KBM-7 (cell line): ENCODE results near the gene SEC14L2.

ENCODE experiments used
- DNase-seq: peaks from one replicate; pipeline ENCODE4 v3.0.0-alpha.2; 2015
- in situ Hi-C: fragments of 300-500 bp; cut with MboI; formaldehyde crosslinking; loops from 2 replicates; pipeline ENCODE4 v1.14.3; 2020; ENCODE audit warnings: low sequenced_read_pairs, low pct_unique_long_range_greater_than_20kb, mixed read lengths

Gene SEC14L2

DNA sequence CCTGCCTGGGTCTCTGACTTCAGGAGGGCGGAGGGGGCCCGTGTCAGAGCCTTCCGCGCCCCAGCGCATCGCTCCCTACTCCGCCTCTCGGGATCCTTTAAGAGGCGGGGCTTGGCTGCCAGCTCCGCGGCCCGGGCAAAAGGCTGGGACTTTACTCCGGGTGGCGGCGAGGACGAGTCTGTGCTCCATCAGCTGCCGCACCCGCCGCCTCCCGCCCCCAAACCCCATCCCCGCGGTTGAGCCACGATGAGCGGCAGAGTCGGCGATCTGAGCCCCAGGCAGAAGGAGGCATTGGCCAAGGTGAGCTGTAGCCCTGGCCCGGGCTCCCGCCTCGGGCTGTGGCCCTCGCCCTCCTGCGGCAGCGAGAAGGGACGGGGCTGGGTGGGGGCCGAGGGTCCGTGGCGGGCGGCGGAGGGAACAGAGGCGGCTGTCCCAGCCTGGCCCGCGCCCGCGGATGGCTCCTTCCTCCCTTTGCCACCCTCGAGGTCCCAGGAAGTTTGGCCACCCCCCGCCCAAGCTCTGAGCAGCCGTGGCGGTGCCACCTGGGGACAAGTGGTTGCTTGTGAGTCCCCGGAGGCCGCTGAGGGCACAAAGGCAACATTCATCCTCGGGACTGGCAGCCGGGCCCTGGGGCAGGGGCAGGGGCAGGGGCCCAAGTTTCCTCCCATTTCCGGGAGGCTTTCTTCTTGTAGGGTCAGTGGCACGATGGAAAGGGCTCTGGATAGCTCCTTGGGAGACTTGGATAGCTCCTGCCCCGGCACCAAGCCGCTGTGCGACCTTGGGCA is at the start of gene SEC14L2:
Gene SEC14L2, plus strand, starts transcription at position 148 of the 785 bp plus-strand sequence. Its CDS starts 99 bp downstream, at position 247.
- DNase-seq: peak; percentile 52
- in situ Hi-C loops: loop anchor here (25.0 kb wide), 1 partner anchor 285 kb away; no protein-coding TSS in a partner anchor

DNA sequence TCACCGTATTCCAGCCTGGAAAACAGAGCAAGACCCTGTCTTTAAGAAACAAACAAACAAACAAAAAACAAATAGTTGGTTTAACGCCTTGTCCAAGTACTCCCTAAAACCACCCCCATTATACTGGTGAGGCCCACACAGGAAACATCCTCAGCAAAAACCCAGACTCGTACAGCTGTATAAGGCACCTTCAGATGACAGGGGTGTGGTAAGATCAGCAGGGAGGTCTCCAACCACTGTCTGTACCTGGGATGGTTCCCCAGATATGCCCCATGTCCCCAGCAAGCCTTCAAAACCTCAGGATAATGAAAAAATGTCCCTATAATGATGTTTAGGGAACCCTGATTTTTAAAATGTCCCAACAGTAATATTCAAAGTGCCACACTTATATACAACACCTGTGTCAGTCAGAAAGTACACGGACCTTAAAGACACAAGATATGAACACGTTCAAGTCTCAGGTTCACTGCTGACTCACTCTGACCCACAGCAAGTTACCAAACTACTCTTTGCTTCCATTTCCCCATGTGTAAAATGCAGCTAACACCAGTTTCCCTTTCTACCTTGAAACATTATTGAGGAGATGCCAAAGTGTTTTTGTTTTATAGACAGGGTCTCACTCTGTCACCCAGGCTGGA is 49.4 kb upstream of the SEC14L2 start:
- DNase-seq: no peak
- in situ Hi-C loops: no loop called here

DNA sequence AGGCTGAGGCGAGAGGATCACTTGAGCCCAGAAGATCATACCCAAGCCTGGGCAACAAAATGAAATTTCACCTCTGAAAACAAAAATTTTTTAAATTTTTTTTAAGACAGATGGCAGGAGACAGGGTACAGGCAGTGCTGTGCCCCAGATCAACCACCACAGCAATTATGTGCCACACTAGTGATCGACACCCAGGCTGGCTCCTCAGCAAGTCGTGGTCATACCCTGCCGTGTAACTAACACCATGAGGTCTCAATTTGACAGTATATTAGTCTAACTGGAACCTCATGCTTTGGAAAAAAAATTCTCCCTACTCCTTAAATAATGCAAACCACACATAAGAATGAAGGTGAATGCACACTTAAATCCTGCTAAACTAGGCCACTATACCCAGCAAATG is 48.4 kb upstream of the SEC14L2 start:
- in situ Hi-C loops: no loop called here
- no peak for DNase-seq

DNA sequence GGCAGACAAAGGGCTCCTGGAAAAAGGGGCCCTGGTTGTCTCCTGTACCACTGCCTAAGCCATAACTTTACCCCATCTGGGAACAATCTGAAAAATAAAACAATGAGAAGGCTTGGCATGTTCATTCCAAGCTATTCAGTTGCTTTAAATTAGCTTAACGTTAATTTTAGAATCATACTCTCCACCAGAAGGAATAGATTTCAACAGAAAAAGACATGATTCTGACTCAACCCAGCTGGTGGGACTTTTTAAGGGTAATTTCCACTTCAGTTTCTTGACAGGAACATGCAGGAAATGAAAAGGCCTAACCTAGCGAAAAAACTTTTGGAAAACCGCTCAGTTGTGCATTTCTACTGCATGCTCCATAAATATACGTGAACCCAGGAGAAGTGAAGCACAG is 48.0 kb upstream of the SEC14L2 start:
- in situ Hi-C loops: no loop called here
- no peak for DNase-seq

DNA sequence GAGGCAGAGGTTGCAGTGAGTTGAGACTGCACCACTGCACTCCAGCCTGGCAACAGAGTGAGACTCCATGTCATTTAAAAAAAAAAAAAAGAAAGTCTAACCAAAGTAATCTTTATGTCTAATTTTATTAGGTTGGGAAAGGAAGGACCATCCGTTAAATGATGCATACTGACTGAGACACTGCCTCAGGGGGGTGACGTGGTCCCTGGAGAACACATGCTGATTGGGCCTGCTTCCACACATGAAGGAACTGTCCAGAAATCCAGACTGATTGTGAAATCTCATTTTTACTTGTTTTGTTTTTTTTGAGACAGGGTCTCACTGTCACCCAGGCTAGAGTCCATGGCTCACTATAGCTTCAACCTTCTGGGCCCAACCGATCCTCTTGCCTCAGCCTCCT is 45.6 kb upstream of the SEC14L2 start:
- in situ Hi-C loops: no loop called here
- DNase-seq: no peak

DNA sequence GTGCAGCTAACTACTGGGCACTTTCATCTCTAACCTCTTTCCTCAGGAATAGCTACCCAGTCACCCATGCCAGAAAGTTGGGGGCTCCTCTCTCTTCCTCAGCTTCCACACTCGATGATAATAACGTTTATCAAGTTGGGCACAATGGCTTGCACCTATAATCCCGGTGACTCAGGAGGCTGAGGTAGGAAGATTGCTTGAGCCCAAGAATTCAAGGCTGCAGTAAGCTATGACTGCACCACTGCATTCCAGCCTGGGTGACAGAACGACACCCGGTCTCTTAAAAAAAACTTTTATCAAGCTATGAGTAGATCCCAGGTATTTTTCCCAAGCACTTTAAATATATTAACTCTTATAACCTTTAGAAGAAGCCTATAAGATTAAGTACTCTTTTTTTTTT is 42.2 kb upstream of the SEC14L2 start:
- in situ Hi-C loops: no loop called here
- no peak for DNase-seq

DNA sequence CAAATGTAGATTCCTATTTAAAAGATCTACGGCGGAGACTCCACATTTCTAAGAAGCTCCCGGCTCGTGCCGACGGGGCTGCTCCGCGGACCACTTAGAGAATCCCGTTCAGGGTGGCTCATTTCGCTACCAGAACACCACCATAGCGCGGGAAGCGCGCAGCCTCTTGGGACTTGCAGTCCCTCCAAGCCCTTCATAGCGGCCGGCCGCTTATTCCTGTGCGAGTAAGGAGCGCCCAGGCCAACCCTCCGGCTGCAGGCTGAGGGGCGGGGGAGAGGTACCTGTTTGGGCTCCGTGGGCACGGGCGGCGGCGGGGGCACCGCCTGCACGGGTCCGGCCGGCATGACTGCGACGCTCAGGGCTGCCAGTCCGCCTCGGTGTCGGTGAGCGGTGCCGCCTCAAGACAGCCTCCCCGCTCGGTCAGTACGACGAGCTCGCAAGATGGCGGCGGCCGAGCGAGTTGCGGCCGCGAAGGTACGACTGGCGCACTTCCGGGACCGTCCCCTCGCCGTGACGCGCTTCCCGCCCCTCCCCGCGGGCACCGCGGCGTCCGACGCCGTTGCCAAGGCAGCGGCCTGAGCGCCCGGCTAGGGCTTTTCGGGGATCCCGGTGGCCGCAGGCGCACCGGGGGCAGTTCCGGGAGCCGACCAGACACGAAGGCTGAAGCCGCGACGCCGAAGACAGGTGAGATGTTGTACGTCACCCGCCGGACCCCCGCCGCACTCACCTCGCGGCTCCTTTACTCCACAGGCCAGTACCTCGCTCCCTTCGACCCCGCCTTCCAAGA is 40.2 kb upstream of the SEC14L2 start, which contains the start of the genes CCDC157 and SF3A1:
Gene CCDC157, plus strand, starts transcription at position 559 of the 787 bp plus-strand sequence. CDS start 8,994 bp downstream, outside the sequence.
Gene SF3A1, minus strand, starts transcription at position 446 of the 787 bp plus-strand sequence. Its CDS starts 102 bp downstream, at position 344.
- in situ Hi-C loops: no loop called here
- DNase-seq: peak; percentile 92

DNA sequence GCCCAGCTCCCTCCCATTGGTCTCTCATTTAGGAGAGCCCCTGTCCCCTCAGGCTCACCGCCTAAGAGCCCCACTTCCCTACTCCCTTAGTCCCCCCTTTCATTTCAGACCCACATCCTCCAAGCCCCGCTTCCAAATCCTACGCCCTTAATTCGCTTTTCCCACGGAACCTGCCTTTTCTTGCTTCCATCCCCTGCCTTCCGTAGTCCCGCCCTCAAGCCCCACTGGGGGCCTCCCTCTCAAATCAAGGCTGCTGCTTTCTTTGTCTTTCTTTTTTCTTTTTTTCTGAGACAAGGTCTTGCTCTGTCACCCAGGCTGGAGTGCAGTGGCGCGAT is 39.6 kb upstream of the SEC14L2 start:
- DNase-seq: no peak
- in situ Hi-C loops: no loop called here

DNA sequence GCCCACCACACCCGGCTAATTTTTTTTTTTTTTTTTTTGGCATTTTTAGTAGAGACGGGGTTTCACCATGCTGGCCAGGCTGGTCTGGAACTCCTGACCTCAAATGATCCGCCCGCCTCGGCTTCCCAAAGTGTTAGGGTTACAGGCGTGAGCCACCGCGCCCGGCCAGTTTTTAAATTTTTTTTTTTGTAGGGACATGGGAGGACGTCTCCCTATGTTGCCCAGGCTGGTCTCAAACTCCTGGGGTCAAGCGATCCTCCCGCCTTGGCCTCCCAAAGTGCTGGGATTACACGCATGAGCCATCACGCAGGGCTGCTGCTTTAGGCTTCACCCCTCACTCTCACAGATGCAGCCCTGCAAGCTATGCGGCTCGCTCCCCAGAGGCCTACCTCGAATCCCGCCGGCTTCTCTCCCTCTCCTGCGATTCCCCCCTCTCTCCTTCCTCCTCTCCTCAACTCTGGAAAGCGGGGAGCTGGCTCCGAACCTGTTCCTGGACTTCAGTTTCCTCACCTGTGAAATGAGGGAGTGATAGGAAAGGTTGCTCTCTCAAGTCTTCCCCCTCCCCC is 39.1 kb upstream of the SEC14L2 start:
- in situ Hi-C loops: no loop called here
- DNase-seq: no peak

DNA sequence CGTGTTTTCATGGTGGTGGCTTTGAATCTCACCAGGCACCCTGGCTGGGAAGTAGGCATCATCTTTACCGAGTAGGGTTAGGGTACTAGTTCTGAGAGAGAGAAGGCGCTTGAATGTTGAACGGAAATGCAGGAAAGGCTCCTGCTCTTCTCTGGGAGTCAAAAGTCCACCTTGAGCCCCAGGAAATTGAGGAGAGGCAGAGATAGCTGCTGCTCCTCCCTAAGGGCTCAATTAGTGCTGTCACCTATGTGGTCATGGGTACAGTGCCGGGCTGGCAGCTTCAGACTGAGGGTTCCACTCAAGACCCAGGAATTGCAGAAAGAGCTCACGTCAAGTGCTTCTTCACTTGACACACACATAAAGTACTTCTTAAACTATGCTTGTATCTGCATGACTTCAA is 38.3 kb upstream of the SEC14L2 start:
- in situ Hi-C loops: no loop called here

DNA sequence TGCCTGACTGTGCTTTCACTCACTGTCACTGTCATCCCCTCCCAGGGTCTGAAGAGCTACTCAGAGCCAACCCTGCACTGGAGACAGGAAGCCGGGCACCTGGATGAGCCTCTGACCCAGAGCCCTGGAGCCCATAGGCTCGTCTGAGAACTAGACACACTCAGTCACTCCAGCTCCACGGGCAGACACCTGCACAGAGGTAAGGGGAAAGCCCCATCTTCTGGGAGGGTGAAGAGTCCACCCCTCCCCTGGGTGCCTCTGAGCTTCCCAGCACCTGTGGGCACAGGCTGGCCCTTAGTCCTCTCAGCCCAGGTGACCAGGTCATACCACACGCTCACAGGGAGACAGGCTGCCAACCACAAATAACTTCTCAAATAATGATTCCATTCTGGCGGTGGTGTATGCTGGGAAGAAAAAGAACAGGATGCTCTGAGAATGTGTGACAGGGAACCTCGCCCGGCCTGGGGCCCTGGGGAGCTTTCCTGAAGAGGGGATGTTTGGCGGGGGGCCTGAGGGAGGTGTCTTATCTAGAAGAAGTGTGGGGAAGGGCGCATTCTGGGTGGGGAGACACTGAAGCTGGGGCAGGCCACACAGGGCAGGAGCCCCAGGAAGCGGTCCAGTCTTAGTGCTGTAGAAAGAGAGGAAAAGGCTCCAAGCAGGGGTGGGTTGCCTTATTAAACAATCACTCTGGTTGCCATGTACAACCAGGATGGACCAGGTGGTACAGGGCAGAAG is 34.7 kb upstream of the SEC14L2 start:
- DNase-seq: no peak
- in situ Hi-C loops: no loop called here

More for the DNA sequence above, 38.3 kb upstream of the SEC14L2 start:
- DNase-seq: no peak

DNA sequence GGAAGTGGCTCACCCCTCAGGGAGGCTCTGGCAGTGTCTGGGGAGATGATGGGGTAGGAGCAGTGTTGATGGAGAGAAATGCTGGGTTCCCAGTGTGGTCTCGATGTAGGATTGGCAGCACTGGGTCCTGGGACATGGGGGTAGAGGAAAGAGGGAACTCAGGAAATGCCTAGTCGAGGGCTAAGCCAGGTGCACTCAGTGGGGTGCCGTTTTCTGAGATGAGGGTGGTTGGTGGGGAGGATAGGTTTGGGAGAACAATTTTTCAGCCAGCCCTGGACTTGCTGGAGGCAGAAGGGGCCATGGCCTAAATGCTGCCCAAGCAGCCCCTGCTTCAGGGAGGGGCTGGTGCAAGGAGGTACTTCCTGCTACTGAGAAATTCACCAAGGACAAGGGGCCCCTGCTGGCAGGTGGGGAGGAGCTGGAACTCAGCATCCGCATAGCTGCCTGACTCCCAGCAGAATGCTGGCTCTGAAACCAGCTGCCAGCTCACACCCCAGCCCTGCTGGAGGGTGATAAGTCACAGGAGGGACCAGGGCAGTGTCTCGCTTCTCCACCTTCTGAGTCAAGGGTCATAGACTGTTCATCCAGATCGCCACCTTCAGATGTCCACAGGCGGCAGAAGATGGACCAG is 34.1 kb upstream of the SEC14L2 start:
- in situ Hi-C loops: no loop called here
- DNase-seq: no peak

DNA sequence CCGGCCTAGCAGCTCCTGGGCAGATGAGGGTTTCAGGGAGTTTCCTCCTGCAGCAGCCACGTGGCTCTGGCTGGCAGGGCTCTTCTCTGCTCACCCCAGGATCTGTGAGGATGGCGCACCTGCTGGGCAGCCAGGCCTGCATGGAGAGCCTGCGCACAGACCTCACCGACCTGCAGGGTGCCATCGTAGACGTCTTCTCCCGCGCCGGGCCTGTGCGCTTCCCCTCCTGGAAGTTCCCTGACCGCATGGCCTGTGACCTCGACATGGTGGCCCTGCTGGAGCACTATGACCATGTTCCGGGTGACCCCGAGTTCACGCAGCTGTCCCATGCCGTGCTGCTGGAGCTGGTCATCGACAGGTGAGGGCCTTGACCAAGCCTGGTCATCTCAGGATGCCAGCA is 30.9 kb upstream of the SEC14L2 start:
- no peak for DNase-seq
- in situ Hi-C loops: no loop called here

DNA sequence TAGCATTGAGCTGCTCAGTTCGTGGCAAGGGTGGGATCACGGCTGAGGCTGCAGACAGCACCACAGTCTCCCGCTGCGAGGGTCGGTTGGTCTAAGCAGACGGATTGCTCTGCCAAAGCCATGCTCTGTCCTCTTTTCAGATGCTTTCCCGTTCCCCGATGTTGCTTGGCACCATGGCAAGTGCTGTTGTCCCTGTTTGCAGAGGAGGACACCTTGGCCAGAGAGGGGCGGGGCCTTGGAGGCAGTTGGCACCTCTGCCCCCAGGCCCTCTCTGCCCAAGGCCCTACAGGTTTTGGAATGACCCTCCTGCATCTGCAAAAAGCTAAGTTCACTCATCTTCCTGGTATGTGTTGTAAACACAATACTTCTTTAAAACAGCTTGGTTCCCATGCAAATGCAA is 28.4 kb upstream of the SEC14L2 start:
- DNase-seq: no peak
- in situ Hi-C loops: no loop called here

DNA sequence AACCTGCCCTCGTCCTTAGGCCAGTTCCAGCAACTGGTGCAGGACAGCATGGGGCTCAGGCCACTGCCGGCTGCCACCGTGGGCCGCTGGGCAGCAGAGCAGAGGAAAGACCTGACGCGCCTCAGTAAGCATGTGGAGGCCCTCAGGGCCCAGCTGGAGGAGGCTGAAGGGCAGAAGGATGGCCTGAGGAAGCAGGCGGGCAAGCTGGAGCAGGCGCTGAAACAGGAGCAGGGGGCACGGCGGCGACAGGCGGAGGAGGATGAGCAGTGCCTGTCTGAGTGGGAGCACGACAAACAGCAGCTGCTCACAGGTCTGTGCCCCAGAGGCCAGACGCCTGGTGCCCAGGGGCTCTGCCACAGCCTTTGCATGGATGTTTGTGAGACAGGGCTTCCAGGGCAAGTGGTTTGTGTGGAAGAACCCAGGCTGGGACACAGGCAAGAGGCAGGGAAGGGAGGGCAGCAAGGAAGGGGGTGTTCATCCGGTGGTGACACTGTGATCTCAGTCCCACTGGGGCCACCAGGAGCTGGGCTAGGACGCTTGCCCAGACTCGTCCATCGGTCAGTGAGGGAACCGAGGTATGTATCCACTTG is 26.1 kb upstream of the SEC14L2 start:
- in situ Hi-C loops: no loop called here
- no peak for DNase-seq

DNA sequence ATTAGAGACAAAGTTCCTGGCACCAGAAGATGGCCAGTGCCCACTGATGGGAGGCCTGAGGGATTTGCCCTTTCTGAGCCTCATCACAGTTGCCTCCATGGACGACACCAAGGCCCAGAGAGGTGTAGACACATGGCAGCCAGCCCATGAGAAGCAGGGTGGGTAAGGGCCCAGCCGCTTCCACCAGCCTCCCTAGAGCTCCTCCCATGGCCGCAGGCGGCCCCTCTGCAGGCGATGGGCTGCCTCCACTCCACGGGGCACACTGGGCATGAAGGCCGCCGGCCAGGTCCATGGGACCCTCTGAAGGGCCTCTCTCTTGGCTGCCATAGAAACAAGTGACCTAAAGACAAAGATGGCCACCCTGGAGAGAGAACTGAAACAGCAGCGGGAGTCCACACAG is 25.5 kb upstream of the SEC14L2 start:
- in situ Hi-C loops: no loop called here

DNA sequence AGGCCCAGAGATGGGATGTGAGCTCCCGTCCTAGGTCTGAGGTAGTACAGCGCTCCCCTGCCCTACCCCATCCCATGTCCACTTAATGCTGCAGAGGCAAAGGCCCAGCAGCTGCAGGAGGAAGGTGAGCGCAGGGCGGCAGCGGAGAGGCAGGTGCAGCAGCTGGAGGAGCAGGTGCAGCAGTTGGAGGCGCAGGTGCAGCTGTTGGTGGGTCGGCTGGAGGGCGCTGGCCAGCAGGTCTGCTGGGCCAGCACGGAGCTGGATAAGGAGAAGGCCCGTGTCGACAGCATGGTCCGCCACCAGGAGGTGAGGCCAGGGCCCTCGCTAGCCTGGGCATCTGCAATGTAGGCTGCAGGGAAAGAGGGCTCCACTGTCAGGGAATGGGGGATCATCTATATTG is 24.8 kb upstream of the SEC14L2 start:
- DNase-seq: no peak
- in situ Hi-C loops: no loop called here

More for the DNA sequence above, 25.5 kb upstream of the SEC14L2 start:
- DNase-seq: no peak

DNA sequence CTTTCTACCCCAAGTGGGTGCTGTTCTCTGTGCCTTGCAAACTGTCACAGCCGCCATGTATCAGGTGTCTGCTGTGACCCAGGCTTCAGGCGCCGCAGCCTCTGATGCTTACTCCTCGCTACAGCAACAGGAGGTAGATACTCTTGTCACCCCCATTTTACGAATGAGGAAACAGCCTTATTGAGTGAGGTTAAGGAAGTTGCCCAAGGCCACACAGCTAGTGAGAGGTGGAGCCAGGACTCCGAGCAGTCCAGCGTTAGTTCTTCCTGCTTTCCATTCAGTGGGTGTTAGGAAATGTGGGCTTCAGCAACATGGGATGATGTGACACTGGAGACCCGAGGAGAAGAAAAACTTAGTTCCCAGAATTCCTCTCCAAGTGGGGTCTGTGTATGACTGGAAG is 23.9 kb upstream of the SEC14L2 start:
- peak; percentile 9 for DNase-seq
- in situ Hi-C loops: no loop called here
